Ramos (cell line): ENCODE results near the gene SIL1.
"Not testable (repeated sequence)": the region's sequence is repeated elsewhere in the genome, so short reads cannot be mapped to it uniquely, and the experiment has no call there.

ENCODE experiments used
- in situ Hi-C: fragments of 300-500 bp; cut with MboI; formaldehyde crosslinking; loops from one replicate; pipeline ENCODE4 v1.14.3; 2022; ENCODE audit warnings: low sequenced_read_pairs; ENCODE audit not compliant: unreplicated experiment

Gene SIL1

DNA sequence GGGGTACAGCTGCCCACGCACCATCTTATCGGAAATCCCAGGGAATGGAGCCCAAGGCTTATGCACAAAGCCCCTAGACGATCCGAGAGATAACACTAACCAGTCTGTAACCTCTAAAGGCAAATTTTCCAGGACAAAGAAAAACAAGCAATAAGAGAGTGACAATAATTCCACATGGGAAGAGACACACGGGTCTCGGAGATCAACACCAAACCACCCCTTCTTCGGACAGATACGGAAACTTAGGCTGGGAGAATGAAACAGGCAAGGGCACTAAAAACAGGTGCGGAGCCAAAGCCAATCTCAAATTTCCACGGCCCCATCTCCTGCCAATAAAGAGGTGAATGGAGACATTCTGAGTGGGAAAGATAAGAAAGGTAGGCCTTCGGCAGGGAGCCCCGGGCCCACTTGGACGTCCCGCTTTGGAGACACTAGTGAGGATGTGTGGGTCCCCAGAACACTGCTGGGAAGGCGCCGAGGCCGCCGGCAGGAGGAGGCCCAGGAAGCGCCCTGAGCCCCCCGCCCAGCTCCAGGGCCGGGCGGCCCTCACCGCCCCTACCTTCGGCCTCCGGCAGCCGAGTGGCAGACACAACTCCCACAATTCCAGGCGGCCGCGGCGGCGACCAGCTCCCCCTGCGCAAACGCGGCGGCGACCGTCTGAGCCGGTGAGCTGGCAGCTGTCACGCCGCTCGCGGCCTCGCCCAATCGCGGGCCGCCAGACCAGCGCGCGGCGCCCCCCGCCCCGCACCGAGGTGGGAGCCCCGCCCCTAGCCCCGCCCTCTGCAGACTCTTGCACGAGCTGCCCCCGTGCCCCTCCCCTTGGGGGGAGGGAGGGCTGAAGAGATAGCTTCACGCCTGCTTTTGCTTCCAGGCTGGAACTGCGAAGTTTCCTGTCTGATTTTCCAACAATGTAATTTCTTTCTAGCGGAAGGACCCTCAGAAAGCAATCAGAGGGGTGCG, at the start of gene SIL1:
SIL1 (minus strand) TSS at position 659 of the 960 bp plus-strand sequence. CDS start 70,525 bp downstream, outside the sequence.
- in situ Hi-C loops = no loop called here

GRCh38 chr5:139246394-139246793, 48.2 kb upstream of the SIL1 start:
- in situ Hi-C loops = no loop called here

GRCh38 chr5:139245637-139246339, 47.6 kb upstream of the SIL1 start:
- in situ Hi-C loops = no loop called here

DNA sequence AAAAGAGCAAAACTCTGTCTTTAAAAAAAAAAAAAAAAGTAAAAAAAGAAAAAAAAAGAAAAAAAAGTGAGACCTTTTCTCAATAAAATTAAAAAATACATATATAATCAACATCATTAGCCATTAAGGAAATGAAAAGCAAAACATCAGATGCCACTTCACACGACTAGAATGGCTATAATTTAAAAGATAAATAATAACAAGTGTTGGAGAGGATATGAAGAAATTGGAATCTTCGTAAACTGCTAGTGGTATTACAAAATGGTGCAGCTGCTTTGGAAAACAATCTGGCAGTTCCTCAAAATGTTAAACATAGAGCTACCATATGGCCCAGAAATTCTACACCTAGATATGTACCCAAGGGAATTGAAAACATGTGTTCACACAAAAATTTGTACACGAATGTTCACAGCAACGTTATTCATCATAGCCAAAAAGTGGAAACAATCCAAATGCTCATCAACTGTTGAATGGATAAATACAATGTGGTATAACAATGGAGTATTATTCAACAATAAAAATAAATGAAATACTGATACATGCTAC, 45.3 kb upstream of the SIL1 start:
- in situ Hi-C loops = no loop called here

DNA sequence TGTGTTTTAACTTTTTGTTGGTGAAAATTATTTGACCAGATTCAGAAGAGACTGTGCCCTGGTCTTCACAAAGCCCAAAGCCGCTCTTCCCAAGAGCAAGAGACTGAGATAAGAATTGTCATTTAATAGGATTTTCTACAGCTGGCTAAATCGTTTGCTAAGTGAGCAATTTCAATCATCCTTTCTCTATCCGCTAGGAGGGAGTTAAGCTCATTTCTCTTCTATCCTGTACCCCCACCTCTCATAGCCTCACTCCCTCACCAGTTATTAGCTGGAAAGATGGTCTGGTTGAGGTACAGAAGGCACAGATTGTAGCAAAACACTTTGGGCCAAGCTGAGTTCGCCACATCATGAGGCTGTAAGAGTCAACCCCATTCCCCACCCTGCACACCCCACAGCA, 43.0 kb upstream of the SIL1 start:
- in situ Hi-C loops = no loop called here

DNA sequence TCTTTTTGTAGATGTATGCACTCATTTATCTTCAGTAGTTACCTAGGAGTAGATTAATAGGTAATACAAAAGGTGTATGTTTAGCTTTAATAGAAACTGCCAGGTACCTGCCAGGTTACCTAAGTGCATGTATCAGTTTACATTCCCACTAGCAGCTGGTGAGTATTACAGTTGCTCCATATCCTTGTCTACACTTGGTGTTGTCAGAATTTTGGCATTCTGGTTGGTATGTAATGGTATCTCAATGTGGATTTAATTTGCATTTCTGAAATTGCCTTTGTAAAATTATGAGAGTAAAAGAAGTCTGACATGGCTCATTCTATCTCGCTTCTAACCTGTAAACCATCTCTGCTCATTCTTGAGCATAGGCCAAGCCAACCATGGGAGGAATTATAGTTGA, 38.3 kb upstream of the SIL1 start:
- in situ Hi-C loops = no loop called here

GRCh38 chr5:139232147-139232724, 34.1 kb upstream of the SIL1 start:
- in situ Hi-C loops = no loop called here

GRCh38 chr5:139228201-139228803, 30.1 kb upstream of the SIL1 start:
- in situ Hi-C loops = no loop called here

GRCh38 chr5:139226131-139226530, 28.0 kb upstream of the SIL1 start:
- in situ Hi-C loops = no loop called here

GRCh38 chr5:139223481-139223880, 25.3 kb upstream of the SIL1 start:
- in situ Hi-C loops = no loop called here

GRCh38 chr5:139222346-139222745, 24.2 kb upstream of the SIL1 start:
- in situ Hi-C loops = no loop called here

GRCh38 chr5:139218038-139218437, 19.9 kb upstream of the SIL1 start:
- in situ Hi-C loops = not testable (repeated sequence)

- in situ Hi-C loops = no loop called here
These were observed 17.2 kb upstream of the SIL1 start for GRCh38 chr5:139215107-139215975.

DNA sequence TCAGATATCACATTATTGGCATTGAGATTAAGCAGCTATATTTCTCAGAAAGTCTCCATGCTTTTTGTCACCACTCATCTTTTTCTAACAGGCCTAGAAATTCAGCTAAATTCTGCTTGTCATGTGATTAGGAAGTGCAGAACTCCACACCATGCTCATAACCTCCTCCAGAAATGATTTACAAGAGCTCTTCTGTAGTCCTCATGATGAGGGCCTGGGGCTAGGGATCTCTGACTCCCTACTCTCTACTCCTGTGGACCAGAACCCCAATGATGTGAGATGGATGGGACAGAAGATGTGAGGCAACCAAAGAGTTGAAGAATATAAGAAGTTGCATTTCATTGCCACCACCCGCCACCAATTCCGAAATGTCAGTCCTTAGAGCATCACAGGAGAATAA, 16.5 kb upstream of the SIL1 start:
- in situ Hi-C loops = no loop called here

DNA sequence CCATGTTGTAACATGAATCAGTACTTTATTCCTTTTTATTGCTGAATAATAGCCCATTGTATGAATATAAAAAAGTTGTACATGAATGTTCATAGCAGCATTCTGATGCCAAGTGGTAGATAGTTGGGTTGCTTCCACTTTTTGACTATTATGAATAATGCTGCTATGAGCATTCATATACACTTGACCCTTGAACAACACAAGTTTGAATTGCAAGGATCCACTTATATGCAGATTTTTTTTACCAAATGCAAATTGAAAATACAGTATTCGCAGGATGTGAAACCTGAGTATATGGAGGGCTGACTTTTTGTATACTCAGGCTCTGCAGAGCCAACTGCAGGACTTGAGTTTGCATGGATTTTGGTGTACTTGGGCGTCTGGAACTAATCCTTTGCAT, 14.7 kb upstream of the SIL1 start:
- in situ Hi-C loops = no loop called here

- in situ Hi-C loops = no loop called here
These were observed 14.3 kb upstream of the SIL1 start for GRCh38 chr5:139212486-139212885.

DNA sequence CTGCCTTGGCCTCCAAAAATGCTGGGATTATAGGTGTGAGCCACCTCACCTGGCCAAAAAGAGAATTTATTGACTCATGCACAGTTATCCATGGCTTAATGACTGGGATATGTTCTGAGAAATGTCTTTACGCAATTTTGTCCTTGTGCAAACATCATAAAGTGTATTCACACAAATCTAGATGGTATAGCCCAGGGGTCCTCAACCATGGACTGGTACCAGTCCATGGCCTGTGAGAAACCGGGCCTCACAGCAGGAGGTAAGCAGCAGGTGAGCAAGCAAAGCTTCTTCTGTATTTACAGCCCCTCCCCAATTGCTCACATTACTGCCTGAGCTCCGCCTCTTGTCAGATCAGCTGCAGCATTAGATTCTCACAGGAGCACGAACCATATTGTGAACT, 12.4 kb upstream of the SIL1 start:
- in situ Hi-C loops = no loop called here

DNA sequence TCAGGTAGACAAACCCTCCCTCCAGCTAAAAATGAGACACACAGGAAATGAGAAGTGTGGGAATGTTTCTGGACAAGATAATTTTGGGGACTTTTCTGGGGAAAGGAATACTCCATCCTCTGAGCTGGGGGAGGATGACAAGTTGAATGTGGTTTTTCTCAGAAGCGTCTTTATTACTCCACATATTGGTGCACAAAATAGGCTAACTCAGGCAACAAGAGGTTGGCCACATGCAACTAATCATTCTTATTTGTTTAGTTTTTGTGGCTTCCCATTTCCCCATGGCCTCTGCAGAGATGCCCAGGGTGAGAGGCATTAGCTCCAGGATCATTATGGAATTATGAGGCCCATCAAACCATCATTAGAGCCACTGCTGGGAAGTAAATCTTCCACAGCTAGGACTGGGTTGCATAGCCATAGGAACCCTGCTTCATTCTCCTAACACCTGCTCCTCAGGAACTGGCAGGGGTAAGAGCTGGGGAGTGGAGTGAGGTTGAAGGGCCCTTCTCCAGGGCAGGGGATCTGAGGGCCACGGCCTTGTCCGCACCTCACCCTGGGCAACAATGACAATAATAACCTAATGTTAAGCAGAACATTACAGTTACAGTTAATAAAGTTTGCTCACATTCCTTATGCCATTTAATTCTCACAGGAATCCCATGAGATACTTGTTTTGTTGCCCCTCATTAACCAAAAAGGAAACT, 9.3 kb upstream of the SIL1 start:
- in situ Hi-C loops = no loop called here

DNA sequence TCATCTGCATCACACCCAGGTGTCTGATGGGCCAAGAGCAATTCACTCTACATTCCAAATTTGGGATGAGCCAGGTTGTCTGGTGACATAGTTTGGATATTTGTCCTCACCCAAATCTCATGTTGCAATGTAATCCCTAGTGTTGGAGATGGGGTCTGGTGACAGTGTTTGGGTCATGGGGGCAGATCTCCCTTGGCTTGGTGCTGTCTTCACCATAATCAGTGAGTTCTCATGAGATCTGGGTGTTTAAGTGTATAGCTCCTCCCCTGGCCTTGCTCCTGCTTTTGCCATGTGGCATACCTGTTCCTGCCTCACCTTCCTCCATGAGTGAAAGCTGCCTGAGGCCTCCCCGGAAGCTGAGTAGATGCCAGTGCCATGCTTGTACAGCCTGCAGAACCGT, 7.4 kb upstream of the SIL1 start:
- in situ Hi-C loops = no loop called here
